Activated naive CD8-positive, alpha-beta T cell treated with anti-CD3 and anti-CD28 coated beads for 36 hours (primary cell): ENCODE data around the gene TPP2. TPM values are rescaled to one million over a fixed set of nuclear protein-coding genes. Genes with fewer than 3 reads are reported as not detected.

Experiments
- DNase-seq: peaks from one replicate; pipeline ENCODE4 v3.0.0; 2021
- H3K27ac Mint-ChIP-seq: one replicate; pipeline ENCODE4 v1.8.0; 2022; ENCODE audit warnings: mild to moderate bottlenecking, moderate library complexity, mixed read lengths
- H3K27me3 Mint-ChIP-seq: one replicate; pipeline ENCODE4 v1.8.0; 2022; ENCODE audit warnings: mild to moderate bottlenecking, mixed read lengths
- H3K36me3 Mint-ChIP-seq: one replicate; pipeline ENCODE4 v1.8.0; 2021; ENCODE audit warnings: mild to moderate bottlenecking, mixed read lengths
- H3K4me1 Mint-ChIP-seq: one replicate; pipeline ENCODE4 v1.8.0; 2021; ENCODE audit warnings: mixed read lengths
- H3K4me3 Mint-ChIP-seq: one replicate; pipeline ENCODE4 v1.8.0; 2022; ENCODE audit warnings: mild to moderate bottlenecking, moderate library complexity, mixed read lengths
- H3K9me3 Mint-ChIP-seq: one replicate; pipeline ENCODE4 v1.8.0; 2022; ENCODE audit warnings: mixed read lengths
- total RNA-seq, 2 experiments: library from RNA; stranded (reverse); gene quantifications; one replicate each; pipeline ENCODE4 v1.2.3, GENCODE V29; 2021

TPP2 gene
- total RNA-seq, 2 experiments from 2014 or later, result 78.4 to 84.0 TPM

DNA sequence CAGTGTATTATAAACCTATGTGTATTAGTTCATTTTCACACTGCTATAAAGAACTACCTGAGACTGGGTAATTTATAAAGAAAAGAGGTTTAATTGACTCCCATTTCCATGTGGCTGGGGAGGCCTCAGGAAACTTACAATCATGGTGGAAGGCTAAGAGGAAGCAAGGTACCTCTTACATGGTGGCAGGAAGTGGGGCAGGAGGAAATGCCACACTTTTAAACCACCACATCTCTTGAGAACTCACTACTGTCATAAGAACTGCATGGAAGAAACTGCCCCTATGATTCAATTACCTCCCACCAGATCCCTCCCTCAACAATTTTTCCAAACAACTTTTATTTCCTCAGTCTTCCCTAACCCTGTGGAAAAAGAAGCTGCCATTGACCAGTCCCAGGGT lies 14.5 kb upstream of the TPP2 start:
- Mint-ChIP-seq H3K27me3 (peaks cover 8% of the 10 kb centered on the region), H3K4me1 (peaks cover 8% of the 10 kb centered on the region), H3K4me3 (no peak overlapping the region), H3K9me3 (no peaks in the 10 kb centered on the region), H3K36me3 (no peaks in the 10 kb centered on the region), H3K27ac (no peak overlapping the region)
- DNase-seq, result no peak

DNA sequence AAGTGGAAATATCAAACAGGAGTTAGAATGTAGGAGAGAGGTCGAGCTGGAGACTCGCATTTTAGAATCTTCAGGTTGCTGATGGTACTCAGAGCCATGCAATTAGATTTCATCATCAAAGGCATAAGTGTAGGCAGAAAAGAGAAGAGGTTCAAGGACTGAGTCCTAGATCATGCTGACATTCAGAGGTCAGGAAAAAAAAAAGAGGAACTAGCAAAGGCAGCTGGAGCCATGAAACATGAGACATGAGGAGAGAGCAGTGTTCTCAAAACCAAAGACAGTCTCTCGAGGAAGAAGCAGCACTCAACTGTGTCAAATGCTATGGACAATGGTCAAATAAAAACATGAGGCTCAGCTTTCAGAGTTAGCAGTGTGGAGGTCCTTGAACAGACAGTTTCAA lies 12.4 kb upstream of the TPP2 start:
- Mint-ChIP-seq H3K36me3 (no peaks in the 10 kb centered on the region), H3K4me3 (no peak overlapping the region), H3K27me3 (peaks cover 8% of the 10 kb centered on the region), H3K9me3 (no peaks in the 10 kb centered on the region), H3K4me1 (peaks cover 13% of the 10 kb centered on the region), H3K27ac (no peak overlapping the region)
- DNase-seq, result no peak

DNA sequence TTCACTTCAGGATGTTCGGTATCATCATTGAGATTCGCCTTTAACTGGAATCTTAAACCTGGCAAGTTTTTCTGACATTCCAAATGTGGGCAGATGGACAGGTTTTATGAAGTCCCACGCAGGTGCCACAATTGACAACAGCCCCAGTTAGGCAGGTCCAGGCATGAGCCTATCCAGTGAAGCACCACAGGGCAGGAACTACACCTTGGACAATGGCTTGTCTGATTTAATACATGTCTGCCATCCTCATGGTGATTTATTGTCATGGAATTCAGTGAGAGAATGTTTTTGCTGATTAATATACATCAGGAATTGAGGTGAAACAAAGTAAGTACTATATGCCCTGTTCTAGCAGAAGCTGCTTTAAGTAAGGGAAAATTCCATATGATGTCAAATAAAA lies 10.2 kb upstream of the TPP2 start:
- Mint-ChIP-seq H3K36me3 (no peaks in the 10 kb centered on the region), H3K9me3 (no peaks in the 10 kb centered on the region), H3K27me3 (no peaks in the 10 kb centered on the region), H3K4me1 (peaks cover 16% of the 10 kb centered on the region), H3K27ac (no peak overlapping the region), H3K4me3 (no peak overlapping the region)
- no peak for DNase-seq

DNA sequence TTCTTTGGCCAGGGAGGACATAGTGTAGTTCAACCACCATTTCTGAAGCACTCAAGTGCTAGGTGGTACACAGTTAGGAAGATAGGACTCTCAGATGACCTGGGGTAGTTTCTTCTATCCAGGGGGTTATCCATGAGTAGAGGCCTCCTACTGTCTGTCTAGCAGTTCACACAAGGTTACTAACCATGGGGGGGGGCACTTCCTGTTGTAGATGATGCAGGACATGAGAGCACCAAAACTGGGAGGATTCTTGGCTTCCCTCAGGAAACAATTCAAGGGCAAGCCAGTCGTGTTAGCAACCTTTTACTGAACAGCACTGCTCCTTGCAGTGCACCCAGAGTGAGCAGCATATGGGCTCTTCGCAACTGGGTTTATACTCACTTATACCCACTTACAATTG lies 8.9 kb upstream of the TPP2 start:
- H3K4me3 Mint-ChIP-seq, result no peak overlapping the region
- peaks cover 18% of the 10 kb centered on the region for H3K4me1 Mint-ChIP-seq
- H3K27ac Mint-ChIP-seq, result no peak overlapping the region
- no peak for DNase-seq
- H3K9me3 Mint-ChIP-seq, result no peaks in the 10 kb centered on the region
- H3K36me3 Mint-ChIP-seq, result no peaks in the 10 kb centered on the region
- H3K27me3 Mint-ChIP-seq, result no peaks in the 10 kb centered on the region

DNA sequence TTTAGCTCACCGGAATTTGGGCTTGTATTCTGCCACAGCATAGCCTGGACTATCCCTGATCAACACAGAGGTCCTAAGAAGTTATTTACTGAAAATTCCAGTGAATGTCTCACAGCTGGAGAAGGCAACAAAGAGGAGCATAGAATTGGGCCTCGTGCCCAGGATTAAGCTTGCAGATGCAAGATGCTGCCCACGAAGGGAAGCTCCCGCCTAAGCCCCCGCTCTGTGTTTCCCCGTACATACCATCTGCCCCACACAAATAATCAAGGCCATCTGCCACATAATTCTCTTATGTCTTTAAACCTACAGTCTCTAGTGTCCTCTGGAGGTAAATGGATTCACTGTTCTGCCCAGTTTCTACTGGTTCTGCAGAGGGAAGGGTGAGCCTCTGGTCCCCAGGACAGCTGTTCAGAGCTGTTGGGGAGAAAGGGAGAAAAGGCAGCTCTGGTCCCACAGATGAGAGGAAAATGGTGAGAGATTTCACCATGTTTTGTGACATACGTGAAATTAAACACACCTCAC lies 7.4 kb upstream of the TPP2 start:
- no peak overlapping the region for H3K4me3 Mint-ChIP-seq
- H3K27me3 Mint-ChIP-seq, result no peaks in the 10 kb centered on the region
- H3K27ac Mint-ChIP-seq, result no peak overlapping the region
- peaks cover 25% of the 10 kb centered on the region for H3K4me1 Mint-ChIP-seq
- no peaks in the 10 kb centered on the region for H3K36me3 Mint-ChIP-seq
- H3K9me3 Mint-ChIP-seq, result no peaks in the 10 kb centered on the region
- DNase-seq, result no peak

DNA sequence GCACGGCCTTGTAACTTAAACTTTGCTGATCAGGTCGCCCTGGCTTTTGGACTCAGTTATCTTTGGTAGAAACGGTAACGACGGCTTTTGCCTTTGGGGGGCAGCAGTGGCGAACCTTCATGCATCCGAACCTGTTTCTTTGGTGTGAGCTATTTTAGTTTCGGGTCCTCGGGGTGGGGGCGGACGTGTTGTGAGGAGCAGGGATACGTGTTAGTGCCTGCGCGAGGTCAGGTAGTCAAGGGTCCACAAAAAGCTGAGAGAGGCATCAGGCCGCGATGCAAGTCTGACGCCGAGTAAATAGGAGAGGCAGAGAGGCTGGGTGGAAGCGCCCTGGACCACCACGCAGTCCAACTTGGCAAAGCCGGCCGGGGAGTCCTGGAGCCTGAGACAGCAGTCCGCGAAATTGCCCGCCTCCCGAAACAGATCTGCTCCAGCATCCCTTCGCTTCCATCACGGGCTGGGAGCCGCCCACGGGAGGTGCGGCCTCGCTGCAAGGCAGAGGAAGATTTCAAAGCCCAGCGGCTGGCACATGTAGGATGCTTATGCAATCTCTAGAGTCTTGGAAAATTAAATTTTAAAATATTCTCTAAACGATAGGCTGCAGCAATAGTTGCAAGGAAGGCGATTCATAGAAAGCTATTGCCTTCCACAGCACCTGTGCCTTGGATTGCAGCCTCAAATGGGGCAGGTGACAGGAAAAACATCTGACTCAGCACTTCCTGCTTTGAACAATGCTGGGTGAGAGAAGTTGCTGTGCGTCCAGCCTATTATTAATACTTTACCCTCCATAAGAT lies 4.6 kb upstream of the TPP2 start:
- H3K9me3 Mint-ChIP-seq, result no peaks in the 10 kb centered on the region
- no peaks in the 10 kb centered on the region for H3K36me3 Mint-ChIP-seq
- peaks cover 3% of the 10 kb centered on the region for H3K27me3 Mint-ChIP-seq
- H3K27ac Mint-ChIP-seq, result peak overlapping the region; percentile 98
- peak; percentile 79 for DNase-seq
- H3K4me1 Mint-ChIP-seq, result peaks cover 37% of the 10 kb centered on the region
- peak overlapping the region; percentile 96 for H3K4me3 Mint-ChIP-seq

DNA sequence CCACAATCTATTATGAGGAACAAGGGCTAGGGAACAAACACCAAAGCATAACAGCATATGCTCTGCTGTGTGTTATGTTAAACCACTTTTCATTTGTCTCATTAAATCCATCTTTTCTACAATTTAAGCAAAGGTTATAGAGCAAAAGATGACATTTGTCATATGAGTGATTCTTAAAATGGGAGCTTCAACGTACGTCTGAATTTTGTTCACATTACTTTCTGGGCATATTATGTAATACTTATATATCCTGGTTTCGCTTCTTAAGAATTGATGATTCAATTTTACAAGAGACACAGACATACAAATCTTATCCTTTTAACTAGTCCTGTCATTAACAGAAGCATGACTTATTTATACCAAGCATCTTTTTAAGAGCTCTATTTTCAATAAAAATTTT lies 3.3 kb upstream of the TPP2 start:
- Mint-ChIP-seq H3K27ac (peak overlapping the region; percentile 98), H3K4me1 (peaks cover 34% of the 10 kb centered on the region), H3K27me3 (peaks cover 3% of the 10 kb centered on the region), H3K36me3 (peaks cover 5% of the 10 kb centered on the region), H3K9me3 (no peaks in the 10 kb centered on the region), H3K4me3 (no peak overlapping the region)
- DNase-seq, result no peak

DNA sequence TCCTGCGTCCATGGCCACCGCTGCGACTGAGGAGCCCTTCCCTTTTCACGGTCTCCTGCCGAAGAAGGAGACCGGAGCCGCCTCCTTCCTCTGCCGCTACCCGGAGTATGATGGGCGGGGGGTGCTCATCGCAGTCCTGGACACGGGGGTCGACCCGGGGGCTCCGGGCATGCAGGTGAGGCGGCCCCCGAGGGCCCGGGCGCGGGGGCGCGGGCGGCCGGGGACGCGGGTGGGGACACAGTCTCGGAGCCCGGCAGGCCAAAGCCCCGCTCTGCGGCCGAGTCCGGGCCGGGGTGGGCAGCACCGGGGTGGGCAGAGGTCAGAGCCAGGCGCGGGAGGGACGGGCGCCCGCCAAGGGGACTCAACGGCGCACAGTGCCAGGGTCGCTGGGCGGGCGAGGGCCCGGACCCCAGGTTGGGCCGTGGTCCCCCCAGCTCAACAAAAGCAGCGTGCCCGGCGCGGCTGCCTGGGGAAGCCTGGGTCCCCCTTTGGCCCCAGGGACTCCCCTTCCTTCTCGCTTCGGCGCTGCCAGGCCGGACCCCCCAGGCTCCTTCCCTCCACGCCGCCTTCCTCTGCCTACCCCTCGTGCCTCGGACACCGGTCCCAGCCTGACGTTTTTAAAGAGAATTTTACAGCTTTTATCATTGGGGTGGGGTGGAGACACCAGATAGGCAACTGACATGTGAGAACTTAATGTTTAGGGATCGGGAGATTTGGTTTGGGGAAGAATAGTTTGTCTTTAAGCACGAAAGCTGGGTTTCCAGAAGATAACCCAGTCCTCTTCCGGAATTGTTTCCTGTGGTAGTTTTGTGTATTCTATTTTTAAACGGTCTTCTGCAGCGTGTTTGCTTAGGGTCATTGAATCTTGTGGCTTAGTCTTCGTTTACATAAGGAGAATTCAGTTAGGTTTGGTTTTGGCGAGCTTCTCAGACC lies 509 bp downstream of the TPP2 start:
- peaks cover 3% of the 10 kb centered on the region for H3K27me3 Mint-ChIP-seq

DNA sequence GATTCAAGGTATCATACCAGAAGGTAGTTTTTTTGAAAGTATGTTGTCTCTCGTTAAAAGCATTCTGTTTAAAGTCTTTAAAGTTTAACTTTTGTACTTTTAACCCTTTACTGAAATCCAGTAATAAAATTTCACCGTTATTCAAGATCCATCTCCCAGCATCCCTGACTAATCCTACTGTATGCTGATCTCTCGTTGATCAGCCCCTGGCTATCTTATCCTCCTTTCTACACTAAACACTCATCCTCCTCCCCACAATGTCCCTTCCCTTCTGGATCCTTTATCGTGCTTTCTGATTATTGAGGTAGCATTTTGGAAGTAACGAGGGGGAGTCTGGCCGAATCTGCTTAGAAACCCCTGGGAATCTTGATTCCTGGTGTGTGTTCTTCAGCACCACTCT lies 1.3 kb downstream of the TPP2 start:
- H3K9me3 Mint-ChIP-seq, result no peaks in the 10 kb centered on the region
- peak overlapping the region; percentile 93 for H3K4me3 Mint-ChIP-seq
- peaks cover 3% of the 10 kb centered on the region for H3K27me3 Mint-ChIP-seq
- H3K4me1 Mint-ChIP-seq, result peaks cover 56% of the 10 kb centered on the region
- peak overlapping the region; percentile 88 for H3K27ac Mint-ChIP-seq
- DNase-seq, result no peak
- H3K36me3 Mint-ChIP-seq, result peaks cover 30% of the 10 kb centered on the region

More for the DNA sequence above, 509 bp downstream of the TPP2 start:
- no peaks in the 10 kb centered on the region for H3K9me3 Mint-ChIP-seq
- peak; percentile 35 for DNase-seq
- peaks cover 22% of the 10 kb centered on the region for H3K36me3 Mint-ChIP-seq
- H3K4me1 Mint-ChIP-seq, result peaks cover 56% of the 10 kb centered on the region
- peak overlapping the region; percentile 98 for H3K4me3 Mint-ChIP-seq
- peak overlapping the region; percentile 100 for H3K27ac Mint-ChIP-seq

DNA sequence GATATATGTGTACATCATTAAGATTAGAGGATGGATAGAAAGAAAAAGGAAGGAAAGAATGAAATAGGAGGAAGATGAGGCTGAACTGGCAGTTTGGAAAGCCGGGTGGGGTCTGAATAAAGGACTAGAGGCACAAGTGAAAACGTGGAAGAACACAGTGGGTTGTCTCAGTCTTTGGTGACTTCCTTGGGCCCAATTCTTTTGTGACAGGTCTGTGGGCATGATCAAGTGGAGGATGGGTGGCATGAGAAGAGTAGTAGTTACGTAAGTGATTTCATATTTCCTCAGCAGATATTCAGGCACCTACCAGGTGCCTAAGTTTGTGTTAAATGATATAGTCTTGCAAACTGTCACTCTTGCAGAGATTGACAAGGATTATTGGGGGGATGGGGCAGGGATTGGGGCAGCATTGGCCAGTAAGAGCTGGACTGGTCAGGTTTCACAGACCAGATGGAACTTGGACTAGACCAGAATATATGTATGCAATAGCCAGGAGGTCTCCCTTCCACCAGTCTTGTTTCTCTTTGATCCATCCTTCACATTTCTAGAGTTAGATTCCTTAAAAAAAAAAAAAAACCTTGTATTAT lies 2.7 kb downstream of the TPP2 start:
- Mint-ChIP-seq H3K36me3 (peaks cover 44% of the 10 kb centered on the region), H3K4me1 (peaks cover 64% of the 10 kb centered on the region), H3K27ac (peak overlapping the region; percentile 83), H3K9me3 (no peaks in the 10 kb centered on the region), H3K27me3 (peaks cover 3% of the 10 kb centered on the region), H3K4me3 (peak overlapping the region; percentile 93)
- no peak for DNase-seq

DNA sequence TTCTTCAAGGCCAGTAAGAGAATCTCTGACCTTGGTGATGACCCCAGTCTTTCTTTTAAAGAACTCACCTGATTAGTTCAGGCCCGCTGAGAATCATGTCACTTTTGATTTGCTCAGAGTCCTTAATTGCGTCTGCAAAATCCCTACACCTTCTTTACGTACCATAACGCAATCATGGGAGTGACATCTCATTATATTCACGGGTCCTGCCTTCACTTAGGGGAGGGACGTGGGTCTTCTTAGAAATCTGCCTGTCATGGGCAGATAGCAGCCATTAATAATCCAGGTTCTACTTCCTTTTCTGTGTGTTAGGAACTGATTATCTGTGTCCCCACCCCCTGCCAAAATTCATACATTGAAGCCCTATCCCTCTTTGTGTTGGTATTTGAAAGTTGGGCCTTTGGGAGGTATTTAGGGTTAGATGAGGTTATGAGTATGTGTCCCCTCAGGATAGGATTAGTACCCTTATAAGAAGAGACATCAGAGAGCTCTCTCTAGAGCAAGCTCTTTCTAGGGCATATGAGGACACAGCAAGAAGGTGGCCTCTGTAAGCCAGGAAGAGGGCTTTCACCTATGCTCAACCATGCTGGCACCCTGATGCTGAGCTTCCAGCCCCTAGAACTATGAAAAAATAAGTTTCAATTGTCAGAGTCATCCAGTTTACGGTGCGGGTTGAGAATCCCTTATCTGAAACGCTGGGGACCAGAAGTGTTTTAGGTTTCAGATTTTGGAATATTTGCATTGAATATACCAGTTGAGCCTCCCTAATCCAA lies 9.9 kb downstream of the TPP2 start:
- Mint-ChIP-seq H3K4me3 (no peak overlapping the region), H3K27ac (no peak overlapping the region), H3K27me3 (no peaks in the 10 kb centered on the region), H3K4me1 (peaks cover 67% of the 10 kb centered on the region), H3K9me3 (no peaks in the 10 kb centered on the region), H3K36me3 (peaks cover 65% of the 10 kb centered on the region)
- no peak for DNase-seq

DNA sequence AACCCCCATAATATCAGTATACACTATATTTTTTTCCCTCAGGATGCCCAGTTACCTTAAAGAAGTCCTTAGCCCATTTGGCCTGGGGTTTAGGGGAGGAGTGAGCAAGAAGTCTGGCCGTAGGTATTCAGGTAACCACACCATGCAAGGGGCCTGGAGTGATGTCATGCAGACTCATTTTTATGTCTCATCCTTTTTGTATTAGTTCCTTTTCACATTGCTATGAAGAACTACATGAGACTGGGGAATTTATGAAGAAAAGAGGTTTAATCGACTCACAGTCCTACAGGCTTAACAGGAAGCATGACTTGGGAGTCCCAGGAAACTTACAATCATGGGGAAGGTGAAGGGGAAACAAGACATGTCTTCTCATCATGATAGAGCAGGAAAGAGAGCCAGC lies 12.2 kb downstream of the TPP2 start:
- Mint-ChIP-seq H3K4me1 (peaks cover 59% of the 10 kb centered on the region), H3K36me3 (peaks cover 54% of the 10 kb centered on the region), H3K27me3 (no peaks in the 10 kb centered on the region), H3K9me3 (no peaks in the 10 kb centered on the region), H3K27ac (peak overlapping the region; percentile 90), H3K4me3 (no peak overlapping the region)
- no peak for DNase-seq

DNA sequence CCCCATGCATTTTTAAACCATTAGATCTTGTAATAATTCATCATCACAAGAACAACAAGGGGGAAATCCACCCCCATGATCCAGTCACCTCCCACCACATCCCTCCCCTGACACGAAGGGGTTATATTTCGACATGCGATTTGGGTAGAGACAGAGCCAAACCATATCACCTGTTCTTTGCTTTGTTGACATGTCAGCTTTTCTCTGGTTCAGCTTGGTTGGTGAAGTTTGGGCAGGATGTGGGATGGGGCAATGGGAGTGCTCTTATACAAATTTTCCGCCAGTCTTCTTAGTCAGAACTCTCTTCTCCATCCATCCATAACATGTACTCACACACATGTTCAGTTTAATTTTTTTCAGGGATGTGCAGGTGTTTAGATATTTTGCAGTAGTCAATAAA lies 12.9 kb downstream of the TPP2 start:
- DNase-seq, result peak; percentile 28
- Mint-ChIP-seq H3K27ac (peak overlapping the region; percentile 42), H3K27me3 (no peaks in the 10 kb centered on the region), H3K9me3 (no peaks in the 10 kb centered on the region), H3K36me3 (peaks cover 49% of the 10 kb centered on the region), H3K4me1 (peaks cover 55% of the 10 kb centered on the region), H3K4me3 (no peak overlapping the region)

DNA sequence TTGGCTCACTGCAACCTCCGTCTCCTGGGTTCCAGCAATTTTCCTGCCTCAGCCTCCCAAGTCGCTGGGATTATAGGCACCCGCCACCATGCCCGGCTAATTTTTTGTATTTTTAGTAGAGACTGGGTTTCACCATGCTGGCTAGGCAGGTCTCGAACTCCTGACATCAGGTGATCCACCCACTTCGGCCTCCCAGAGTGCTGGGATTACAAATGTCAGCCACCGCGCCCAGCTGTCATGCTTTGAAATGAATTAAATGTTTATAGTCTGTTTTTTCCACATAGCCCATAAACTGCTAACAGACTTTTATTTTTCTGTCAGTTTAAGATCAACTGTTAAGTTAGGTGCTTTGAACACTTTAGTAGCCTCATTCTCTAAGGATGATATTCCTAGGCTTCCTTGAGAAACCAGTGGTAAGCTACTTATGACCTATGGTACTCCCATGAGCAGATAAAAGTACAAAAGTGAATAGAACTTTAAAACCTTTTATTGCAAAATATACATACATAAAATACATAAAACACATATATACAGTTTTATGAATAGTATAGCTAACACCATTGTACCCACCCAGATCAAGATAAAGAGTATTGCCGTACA lies 13.6 kb downstream of the TPP2 start:
- Mint-ChIP-seq H3K27me3 (no peaks in the 10 kb centered on the region), H3K27ac (no peak overlapping the region), H3K4me3 (no peak overlapping the region), H3K4me1 (peaks cover 48% of the 10 kb centered on the region), H3K36me3 (peaks cover 42% of the 10 kb centered on the region), H3K9me3 (no peaks in the 10 kb centered on the region)
- DNase-seq, result no peak
